HepG2 (cell line): ENCODE data around the gene TEF. TPM values are rescaled to one million over a fixed set of nuclear protein-coding genes. Genes with fewer than 3 reads are reported as not detected.

Experiments
- CHCHD3 ChIP-seq: sonication (generic); formaldehyde crosslinking; IDR thresholded peaks from 2 replicates; pipeline ENCODE4 v1.8.0; 2022; ENCODE audit warnings: mild to moderate bottlenecking, missing genetic modification reagents, moderate library complexity
- FOXO1 ChIP-seq: sonication (generic); formaldehyde crosslinking; IDR thresholded peaks from 2 replicates; pipeline ENCODE4 v1.4.0; 2020; ENCODE audit warnings: missing genetic modification reagents
- GTF2F1 ChIP-seq: fragments of 150-350 bp; IDR thresholded peaks from 2 replicates; pipeline ENCODE4 v1.6.1; 2014; ENCODE audit warnings: low read length
- HDAC1 ChIP-seq: sonication (generic); formaldehyde crosslinking; IDR thresholded peaks from 2 replicates; pipeline ENCODE4 v1.5.1; 2020; ENCODE audit warnings: mild to moderate bottlenecking, missing genetic modification reagents
- HMGXB4 ChIP-seq, 2 experiments: sonication (generic) in 1 of 2; formaldehyde crosslinking in 1 of 2; IDR thresholded peaks; 2 replicates each; pipeline versions ENCODE4 v1.4.0 to v1.6.1; 2018 to 2020; ENCODE audit warnings: missing genetic modification reagents in 2 of 2, borderline replicate concordance in 1 of 2, low read depth in 1 of 2, mild to moderate bottlenecking in 1 of 2, missing biosample characterization in 1 of 2
- HNRNPH1 ChIP-seq: fragments of 200-400 bp; formaldehyde crosslinking; optimal IDR thresholded peaks from 2 replicates; pipeline ENCODE3; 2017; ENCODE audit warnings: mild to moderate bottlenecking, low read depth, low read length
- MLLT10 ChIP-seq: sonication (generic); formaldehyde crosslinking; IDR thresholded peaks from 2 replicates; pipeline ENCODE4 v1.4.0; 2020; ENCODE audit warnings: missing genetic modification reagents
- POLR2AphosphoS2 ChIP-seq: IDR thresholded peaks from 2 replicates; pipeline ENCODE4 v1.6.1; 2011; ENCODE audit warnings: low read depth, low read length, improper control_type of control experiment
- SAP130 ChIP-seq: IDR thresholded peaks from 2 replicates; pipeline ENCODE4 v1.6.1; 2016; ENCODE audit warnings: low read depth
- SOX5 ChIP-seq: IDR thresholded peaks from 2 replicates; pipeline ENCODE4 v1.6.1; 2016; ENCODE audit warnings: borderline replicate concordance
- SOX6 ChIP-seq, 2 experiments: fragments of 450-650 bp in 1 of 2; sonication (generic) in 1 of 2; formaldehyde crosslinking in 1 of 2; IDR thresholded peaks; 2 replicates each; pipeline versions ENCODE4 v1.4.0 to v1.6.1; 2017 to 2020; ENCODE audit warnings: antibody characterized with exemption in 1 of 2, mild to moderate bottlenecking in 1 of 2, missing genetic modification reagents in 1 of 2
- SYNCRIP ChIP-seq: fragments of 200-400 bp; formaldehyde crosslinking; IDR thresholded peaks from 2 replicates; pipeline ENCODE4 v1.6.1; 2018; ENCODE audit warnings: mild to moderate bottlenecking, low read depth, low read length; ENCODE audit not compliant: insufficient read depth
- ZNF232 ChIP-seq: sonication (generic); formaldehyde crosslinking; IDR thresholded peaks from 2 replicates; pipeline ENCODE4 v1.4.0; 2020; ENCODE audit warnings: missing genetic modification reagents, borderline replicate concordance
- ZNF253 ChIP-seq: sonication (generic); formaldehyde crosslinking; IDR thresholded peaks from 2 replicates; pipeline ENCODE4 v1.8.0; 2022; ENCODE audit warnings: mild to moderate bottlenecking, missing genetic modification reagents, borderline replicate concordance
- ZNF530 ChIP-seq: sonication (generic); formaldehyde crosslinking; IDR thresholded peaks from 2 replicates; pipeline ENCODE4 v1.5.0; 2020; ENCODE audit warnings: low read depth, mild to moderate bottlenecking, missing genetic modification reagents
- ZNF737 ChIP-seq: sonication (generic); formaldehyde crosslinking; IDR thresholded peaks from 2 replicates; pipeline ENCODE4 v1.5.0; 2020; ENCODE audit warnings: missing genetic modification reagents, mild to moderate bottlenecking, borderline replicate concordance
- polyA plus RNA-seq, 8 experiments: library from polyadenylated mRNA; depleted of rRNA in 3 of 8; stranded (reverse) in 7 of 8; unstranded in 1 of 8; fragments of >200 nt; fragmentation: Illumina TruSeq in 4 of 8; extraction: Trizol in 4 of 8; gene quantifications; 2 replicates each; pipeline versions ENCODE4 v1.2.1 to v1.2.3, GENCODE V29; 2011 to 2016; ENCODE audit warnings: low read depth in 4 of 8, missing spikeins in 1 of 8, mixed read lengths in 1 of 8; ENCODE audit not compliant: insufficient read depth in 1 of 8
- total RNA-seq, 5 experiments: library from RNA; depleted of rRNA; stranded (reverse); fragments of >200 nt; fragmentation: Illumina TruSeq; extraction: Trizol; gene quantifications; 2 replicates each; pipeline ENCODE4 v1.2.3, GENCODE V29; 2016; ENCODE audit warnings: low read depth in 1 of 5
- TF ChIP-seq, protein P1 (sequence below): sonication (generic); formaldehyde crosslinking; IDR thresholded peaks from 2 replicates; pipeline ENCODE4 v1.9.0; 2021; ENCODE audit warnings: mild to moderate bottlenecking, missing genetic modification reagents
- TF ChIP-seq, protein P2 (sequence below): sonication (generic); formaldehyde crosslinking; IDR thresholded peaks from 2 replicates; pipeline ENCODE4 v1.4.0; 2020; ENCODE audit warnings: missing genetic modification reagents, borderline replicate concordance

Gene TEF
- total and polyA plus RNA-seq, 2 of the 13 experiments (the other 11 are each of a cell fraction or from before 2014, with no cell fraction given), result 7.6 to 11.2 TPM

- TF ChIP-seq, protein P1, sequence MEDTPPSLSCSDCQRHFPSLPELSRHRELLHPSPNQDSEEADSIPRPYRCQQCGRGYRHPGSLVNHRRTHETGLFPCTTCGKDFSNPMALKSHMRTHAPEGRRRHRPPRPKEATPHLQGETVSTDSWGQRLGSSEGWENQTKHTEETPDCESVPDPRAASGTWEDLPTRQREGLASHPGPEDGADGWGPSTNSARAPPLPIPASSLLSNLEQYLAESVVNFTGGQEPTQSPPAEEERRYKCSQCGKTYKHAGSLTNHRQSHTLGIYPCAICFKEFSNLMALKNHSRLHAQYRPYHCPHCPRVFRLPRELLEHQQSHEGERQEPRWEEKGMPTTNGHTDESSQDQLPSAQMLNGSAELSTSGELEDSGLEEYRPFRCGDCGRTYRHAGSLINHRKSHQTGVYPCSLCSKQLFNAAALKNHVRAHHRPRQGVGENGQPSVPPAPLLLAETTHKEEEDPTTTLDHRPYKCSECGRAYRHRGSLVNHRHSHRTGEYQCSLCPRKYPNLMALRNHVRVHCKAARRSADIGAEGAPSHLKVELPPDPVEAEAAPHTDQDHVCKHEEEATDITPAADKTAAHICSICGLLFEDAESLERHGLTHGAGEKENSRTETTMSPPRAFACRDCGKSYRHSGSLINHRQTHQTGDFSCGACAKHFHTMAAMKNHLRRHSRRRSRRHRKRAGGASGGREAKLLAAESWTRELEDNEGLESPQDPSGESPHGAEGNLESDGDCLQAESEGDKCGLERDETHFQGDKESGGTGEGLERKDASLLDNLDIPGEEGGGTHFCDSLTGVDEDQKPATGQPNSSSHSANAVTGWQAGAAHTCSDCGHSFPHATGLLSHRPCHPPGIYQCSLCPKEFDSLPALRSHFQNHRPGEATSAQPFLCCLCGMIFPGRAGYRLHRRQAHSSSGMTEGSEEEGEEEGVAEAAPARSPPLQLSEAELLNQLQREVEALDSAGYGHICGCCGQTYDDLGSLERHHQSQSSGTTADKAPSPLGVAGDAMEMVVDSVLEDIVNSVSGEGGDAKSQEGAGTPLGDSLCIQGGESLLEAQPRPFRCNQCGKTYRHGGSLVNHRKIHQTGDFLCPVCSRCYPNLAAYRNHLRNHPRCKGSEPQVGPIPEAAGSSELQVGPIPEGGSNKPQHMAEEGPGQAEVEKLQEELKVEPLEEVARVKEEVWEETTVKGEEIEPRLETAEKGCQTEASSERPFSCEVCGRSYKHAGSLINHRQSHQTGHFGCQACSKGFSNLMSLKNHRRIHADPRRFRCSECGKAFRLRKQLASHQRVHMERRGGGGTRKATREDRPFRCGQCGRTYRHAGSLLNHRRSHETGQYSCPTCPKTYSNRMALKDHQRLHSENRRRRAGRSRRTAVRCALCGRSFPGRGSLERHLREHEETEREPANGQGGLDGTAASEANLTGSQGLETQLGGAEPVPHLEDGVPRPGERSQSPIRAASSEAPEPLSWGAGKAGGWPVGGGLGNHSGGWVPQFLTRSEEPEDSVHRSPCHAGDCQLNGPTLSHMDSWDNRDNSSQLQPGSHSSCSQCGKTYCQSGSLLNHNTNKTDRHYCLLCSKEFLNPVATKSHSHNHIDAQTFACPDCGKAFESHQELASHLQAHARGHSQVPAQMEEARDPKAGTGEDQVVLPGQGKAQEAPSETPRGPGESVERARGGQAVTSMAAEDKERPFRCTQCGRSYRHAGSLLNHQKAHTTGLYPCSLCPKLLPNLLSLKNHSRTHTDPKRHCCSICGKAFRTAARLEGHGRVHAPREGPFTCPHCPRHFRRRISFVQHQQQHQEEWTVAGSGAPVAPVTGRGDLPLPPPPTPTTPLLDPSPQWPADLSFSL (CRISPR knock-in tag), result no peak
- TF ChIP-seq SOX5 (CRISPR knock-in tag), result no peak
- no peak for TF ChIP-seq SOX6 (IDR thresholded peaks at IDR 0.05)
- no peak for TF ChIP-seq SOX6 (CRISPR knock-in tag; IDR thresholded peaks at IDR 0.05)
- no peak for TF ChIP-seq ZNF530 (CRISPR knock-in tag)
- no peak for TF ChIP-seq GTF2F1
- TF ChIP-seq HNRNPH1, result no peak
- peak; percentile 73 for TF ChIP-seq ZNF232 (CRISPR knock-in tag)
- TF ChIP-seq, protein P2, sequence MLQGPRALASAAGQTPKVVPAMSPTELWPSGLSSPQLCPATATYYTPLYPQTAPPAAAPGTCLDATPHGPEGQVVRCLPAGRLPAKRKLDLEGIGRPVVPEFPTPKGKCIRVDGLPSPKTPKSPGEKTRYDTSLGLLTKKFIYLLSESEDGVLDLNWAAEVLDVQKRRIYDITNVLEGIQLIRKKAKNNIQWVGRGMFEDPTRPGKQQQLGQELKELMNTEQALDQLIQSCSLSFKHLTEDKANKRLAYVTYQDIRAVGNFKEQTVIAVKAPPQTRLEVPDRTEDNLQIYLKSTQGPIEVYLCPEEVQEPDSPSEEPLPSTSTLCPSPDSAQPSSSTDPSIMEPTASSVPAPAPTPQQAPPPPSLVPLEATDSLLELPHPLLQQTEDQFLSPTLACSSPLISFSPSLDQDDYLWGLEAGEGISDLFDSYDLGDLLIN (CRISPR knock-in tag), result no peak
- no peak for TF ChIP-seq SYNCRIP
- TF ChIP-seq HMGXB4 (CRISPR knock-in tag; IDR thresholded peaks at IDR 0.05; ENCODE audit: borderline replicate concordance in 1 of 2, low read depth in 1 of 2), result no peak
- TF ChIP-seq CHCHD3 (CRISPR knock-in tag), result 0 out of 2 replicates have a peak, but pooled peaks have one; percentile 3
- TF ChIP-seq ZNF253 (CRISPR knock-in tag), result no peak
- TF ChIP-seq POLR2AphosphoS2, result no peak
- no peak for TF ChIP-seq SAP130
- TF ChIP-seq ZNF737 (CRISPR knock-in tag), result 0 out of 2 replicates have a peak, but pooled peaks have one; percentile 53
- TF ChIP-seq FOXO1, result no peak
- no peak; the same call in 1 of the 2 replicates for TF ChIP-seq HDAC1 (CRISPR knock-in tag)
- TF ChIP-seq MLLT10 (CRISPR knock-in tag), result no peak
Measured at GRCh38 chr22:41447435-41448188, 65.9 kb downstream of the TEF start (continued).
